Measurements from ENCODE around the gene ZP1.

DNA sequence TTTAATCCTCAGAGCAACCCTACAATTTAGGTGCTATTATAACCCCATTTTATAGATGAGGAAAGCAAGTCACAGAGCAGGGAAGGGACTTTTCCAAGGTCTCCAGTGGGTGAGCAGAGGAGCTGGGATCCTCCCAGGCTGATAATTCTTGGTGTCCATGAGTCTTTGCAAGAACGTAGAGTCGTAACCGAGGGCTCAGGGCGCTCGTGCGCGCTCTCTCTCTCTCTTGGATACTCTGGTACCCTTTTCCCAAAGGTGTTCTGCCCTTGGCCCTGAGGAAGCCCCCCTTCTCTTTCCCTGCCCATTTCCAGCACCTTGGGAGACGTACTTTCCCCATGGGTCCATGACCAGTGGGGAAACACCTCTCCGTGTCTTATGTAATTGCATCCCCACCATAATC is 5.2 kb upstream of the ZP1 start:
- TF ChIP-seq, protein P1, sequence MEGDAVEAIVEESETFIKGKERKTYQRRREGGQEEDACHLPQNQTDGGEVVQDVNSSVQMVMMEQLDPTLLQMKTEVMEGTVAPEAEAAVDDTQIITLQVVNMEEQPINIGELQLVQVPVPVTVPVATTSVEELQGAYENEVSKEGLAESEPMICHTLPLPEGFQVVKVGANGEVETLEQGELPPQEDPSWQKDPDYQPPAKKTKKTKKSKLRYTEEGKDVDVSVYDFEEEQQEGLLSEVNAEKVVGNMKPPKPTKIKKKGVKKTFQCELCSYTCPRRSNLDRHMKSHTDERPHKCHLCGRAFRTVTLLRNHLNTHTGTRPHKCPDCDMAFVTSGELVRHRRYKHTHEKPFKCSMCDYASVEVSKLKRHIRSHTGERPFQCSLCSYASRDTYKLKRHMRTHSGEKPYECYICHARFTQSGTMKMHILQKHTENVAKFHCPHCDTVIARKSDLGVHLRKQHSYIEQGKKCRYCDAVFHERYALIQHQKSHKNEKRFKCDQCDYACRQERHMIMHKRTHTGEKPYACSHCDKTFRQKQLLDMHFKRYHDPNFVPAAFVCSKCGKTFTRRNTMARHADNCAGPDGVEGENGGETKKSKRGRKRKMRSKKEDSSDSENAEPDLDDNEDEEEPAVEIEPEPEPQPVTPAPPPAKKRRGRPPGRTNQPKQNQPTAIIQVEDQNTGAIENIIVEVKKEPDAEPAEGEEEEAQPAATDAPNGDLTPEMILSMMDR (IDR thresholded peaks at IDR 0.05), result no peak
- TF ChIP-seq POLR2A (IDR thresholded peaks at IDR 0.05), result no peak
- TF ChIP-seq POLR2AphosphoS5 (IDR thresholded peaks at IDR 0.05), result no peak
